AG10803 (cell line): ENCODE results near the gene PCBP1.
"Not testable (repeated sequence)": the region's sequence is repeated elsewhere in the genome, so short reads cannot be mapped to it uniquely, and the experiment has no call there.

Source experiments
- DNase-seq: peaks from one replicate; pipeline ENCODE4 v3.0.0; 2010; ENCODE audit warnings: low read depth
- H3K4me3 ChIP-seq: 2 replicates; pipeline ENCODE4 v1.5.1; 2011; ENCODE audit warnings: mild to moderate bottlenecking, low read length, control low read depth
- TF ChIP-seq, protein P1 (sequence below): conservative IDR thresholded peaks from 2 replicates; pipeline ENCODE4 v1.5.1; 2011; ENCODE audit warnings: mild to moderate bottlenecking, low read length, control low read depth, inconsistent platforms

The PCBP1 gene

DNA sequence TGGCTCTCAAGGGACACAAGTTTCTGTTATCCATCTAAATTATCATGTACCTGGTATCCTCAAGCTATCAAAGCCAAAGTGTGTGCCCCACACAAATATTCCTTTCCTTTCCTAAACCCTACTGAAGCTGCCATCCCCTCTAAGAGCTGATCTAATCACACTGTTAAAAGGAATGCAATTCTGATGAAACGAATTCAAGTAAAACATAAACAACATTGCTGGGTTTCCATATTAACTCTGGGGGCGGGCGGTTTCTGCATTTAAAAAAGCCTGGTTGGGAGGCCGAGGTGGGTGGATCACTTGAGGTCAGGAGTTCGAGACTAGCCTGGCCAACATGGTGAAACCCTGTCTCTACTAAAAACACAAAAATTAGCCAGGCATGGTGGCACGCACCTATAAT lies 41.9 kb upstream of the PCBP1 start:
- H3K4me3 ChIP-seq = no peak overlapping the region
- no peak for DNase-seq
- TF ChIP-seq, protein P1, sequence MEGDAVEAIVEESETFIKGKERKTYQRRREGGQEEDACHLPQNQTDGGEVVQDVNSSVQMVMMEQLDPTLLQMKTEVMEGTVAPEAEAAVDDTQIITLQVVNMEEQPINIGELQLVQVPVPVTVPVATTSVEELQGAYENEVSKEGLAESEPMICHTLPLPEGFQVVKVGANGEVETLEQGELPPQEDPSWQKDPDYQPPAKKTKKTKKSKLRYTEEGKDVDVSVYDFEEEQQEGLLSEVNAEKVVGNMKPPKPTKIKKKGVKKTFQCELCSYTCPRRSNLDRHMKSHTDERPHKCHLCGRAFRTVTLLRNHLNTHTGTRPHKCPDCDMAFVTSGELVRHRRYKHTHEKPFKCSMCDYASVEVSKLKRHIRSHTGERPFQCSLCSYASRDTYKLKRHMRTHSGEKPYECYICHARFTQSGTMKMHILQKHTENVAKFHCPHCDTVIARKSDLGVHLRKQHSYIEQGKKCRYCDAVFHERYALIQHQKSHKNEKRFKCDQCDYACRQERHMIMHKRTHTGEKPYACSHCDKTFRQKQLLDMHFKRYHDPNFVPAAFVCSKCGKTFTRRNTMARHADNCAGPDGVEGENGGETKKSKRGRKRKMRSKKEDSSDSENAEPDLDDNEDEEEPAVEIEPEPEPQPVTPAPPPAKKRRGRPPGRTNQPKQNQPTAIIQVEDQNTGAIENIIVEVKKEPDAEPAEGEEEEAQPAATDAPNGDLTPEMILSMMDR = no peak

DNA sequence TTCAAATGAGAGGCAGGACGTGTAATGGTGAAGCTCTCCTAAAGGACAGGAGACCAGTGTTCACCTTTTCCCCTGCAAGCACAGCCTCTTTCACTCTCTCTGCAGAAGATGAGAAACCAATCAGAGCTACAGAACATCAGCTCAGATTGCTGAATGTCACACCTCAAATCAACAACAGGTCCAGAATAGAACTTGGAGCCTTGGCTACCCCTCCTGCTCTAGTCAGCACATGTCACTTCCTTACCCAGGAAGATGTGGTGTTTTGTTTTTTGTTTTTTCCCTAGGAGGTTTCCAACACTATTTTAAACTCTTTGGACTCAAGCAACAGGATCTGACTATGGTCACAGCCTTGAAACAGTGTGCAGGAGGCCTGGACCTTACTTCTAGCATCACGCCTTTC lies 41.3 kb upstream of the PCBP1 start:
- H3K4me3 ChIP-seq = no peak overlapping the region
- TF ChIP-seq, protein P1 = no peak
- no peak for DNase-seq

DNA sequence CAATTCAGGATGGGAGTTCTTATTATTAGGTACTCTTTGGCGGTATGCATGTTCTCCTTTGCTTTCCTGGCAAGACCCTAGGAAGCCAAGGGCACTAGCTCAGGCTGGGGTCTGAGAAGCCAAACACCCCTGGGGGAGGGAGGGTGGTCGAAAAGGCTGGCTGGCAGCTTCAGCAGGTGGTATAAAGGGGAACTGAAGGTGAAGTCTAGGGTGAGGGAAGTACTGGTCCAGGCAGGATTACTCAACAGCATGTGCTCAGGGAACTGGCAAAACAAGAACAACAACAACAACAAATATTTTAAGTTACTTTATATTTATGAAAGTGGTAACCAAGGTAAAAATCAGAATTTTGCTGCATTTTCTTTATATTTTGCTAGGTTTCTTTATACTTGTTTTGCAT lies 40.7 kb upstream of the PCBP1 start:
- TF ChIP-seq, protein P1 = no peak
- DNase-seq = no peak
- no peak overlapping the region for H3K4me3 ChIP-seq

DNA sequence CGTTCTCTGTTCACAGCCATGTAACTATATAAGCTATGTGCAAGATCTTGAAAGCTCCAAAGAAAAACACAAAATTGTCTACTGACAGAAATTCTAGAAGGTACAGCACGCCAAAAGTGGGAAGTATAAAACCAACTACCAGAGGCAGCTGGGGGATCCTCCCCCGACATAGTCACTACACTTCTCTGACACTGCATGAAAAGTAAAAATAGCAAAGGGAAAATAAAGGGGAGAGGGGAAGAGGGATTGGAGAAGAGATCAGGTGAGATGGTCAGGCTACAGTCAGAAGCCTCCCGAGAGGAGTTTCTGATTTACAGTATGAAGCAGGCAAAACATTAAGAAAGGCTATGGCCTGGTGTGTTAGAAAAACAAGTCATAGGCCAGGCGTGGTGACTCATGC lies 39.8 kb upstream of the PCBP1 start:
- no peak overlapping the region for H3K4me3 ChIP-seq
- TF ChIP-seq, protein P1 = no peak
- DNase-seq = no peak

DNA sequence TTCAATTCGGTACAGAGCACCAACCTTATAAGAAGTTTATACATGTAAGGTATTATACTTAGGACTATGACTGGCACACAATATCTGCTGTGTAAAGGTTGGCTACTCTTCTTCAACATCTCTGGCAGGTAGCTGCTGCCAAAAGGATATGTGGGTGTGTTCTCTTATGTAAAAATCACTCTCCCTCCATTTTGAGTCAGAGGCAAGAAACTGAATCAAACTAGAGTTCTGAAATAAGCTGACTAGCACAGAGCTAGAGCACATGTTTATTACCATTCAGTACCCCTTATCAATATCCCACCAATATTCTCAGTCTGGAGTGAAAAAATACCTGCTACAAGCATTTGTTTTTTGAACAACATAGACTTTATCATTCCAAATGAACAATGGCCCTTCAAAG lies 38.0 kb upstream of the PCBP1 start:
- DNase-seq = no peak
- TF ChIP-seq, protein P1 = no peak
- no peak overlapping the region for H3K4me3 ChIP-seq

DNA sequence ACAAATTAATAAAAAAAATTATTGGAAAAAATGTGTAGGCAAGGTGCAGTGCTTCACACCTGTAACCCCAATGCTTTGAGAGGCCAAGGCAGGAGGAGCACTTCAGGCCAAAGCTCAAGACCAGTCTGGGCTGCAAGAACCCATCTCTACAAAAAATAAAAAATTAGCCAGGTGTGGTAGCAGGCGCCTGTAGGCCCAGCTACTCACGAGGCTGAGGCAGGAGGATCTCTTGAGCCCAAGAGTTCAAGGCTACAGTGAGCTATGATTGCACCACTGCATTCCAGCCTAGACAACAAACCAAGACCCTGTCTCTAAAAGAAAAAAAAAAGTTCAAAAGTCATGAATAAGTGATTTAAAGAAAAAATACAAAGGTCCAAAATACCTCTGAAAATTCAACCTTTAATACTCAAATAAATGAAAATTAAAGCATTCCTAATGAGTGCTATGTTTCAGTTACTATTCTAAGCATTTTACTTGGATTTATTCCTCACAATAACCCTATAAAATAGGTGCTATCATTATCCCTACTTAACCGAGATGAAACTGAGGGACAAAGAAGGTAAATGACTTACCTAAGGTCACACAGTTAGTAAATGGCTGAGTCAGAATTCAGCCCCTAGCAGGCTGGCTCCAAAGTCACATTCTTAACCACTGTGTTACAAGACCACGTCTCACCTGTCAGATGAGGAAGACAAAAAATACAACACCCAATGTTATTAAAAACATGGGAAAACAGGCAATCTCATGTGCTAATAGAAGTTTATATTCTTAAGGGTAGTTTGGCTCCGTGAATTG lies 36.4 kb upstream of the PCBP1 start:
- H3K4me3 ChIP-seq = no peak overlapping the region
- TF ChIP-seq, protein P1 = no peak
- DNase-seq = no peak

DNA sequence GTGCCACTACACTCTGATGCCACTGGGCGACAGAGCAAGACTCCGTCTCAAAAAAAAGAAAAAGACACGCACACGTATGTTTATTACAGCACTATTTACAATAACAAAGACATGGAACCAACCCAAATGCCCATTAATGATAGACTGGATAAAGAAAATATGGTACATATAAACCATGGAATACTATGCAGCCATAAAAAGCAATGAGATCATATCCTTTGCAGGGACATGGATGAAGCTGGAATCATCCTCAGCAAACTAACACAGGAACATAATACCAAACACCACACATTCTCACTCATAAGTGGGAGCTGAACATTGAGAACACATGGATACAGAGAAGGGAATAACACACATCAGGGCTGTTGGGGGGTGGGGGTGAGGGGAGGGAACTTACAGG lies 32.0 kb upstream of the PCBP1 start:
- not testable (repeated sequence) for DNase-seq

DNA sequence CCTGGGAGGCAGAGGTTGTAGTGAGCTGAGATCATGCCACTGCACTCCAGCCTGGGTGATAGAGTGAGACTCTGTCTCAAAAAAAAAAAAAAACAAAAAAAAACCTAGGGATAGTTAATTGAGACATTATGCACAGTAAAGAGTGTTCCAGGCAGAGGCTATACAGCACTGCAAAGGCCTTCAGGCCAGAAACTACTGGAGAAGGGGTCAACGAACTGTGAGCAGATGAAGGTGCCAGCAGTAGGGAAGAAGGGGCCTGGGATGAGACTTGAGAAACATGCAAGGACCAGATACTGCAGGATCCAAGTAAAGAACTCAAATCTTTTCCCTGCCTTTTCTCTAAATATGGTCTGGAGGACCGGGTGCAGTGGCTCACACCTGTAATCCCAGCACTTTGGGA lies 26.0 kb upstream of the PCBP1 start:
- no peak for DNase-seq
- no peak overlapping the region for H3K4me3 ChIP-seq
- TF ChIP-seq, protein P1 = no peak

More for the DNA sequence above, 32.0 kb upstream of the PCBP1 start:
- H3K4me3 ChIP-seq = not testable (repeated sequence)
